WTC11 (cell line): ENCODE measurements around the gene EVA1C.

Experiments
- ATF1 ChIP-seq: sonication (generic); formaldehyde crosslinking; IDR thresholded peaks from 2 replicates; pipeline ENCODE4 v1.8.1; 2023; ENCODE audit warnings: mild to moderate bottlenecking, moderate library complexity, missing genetic modification reagents
- FOXK1 ChIP-seq: sonication (generic); formaldehyde crosslinking; IDR thresholded peaks from 2 replicates; pipeline ENCODE4 v1.8.0; 2022; ENCODE audit warnings: mild to moderate bottlenecking, moderate library complexity, missing genetic modification reagents
- GRHL2 ChIP-seq: fragments of 250-450 bp; sonication (Bioruptor Pico); IDR thresholded peaks from 2 replicates; pipeline ENCODE4 v1.8.0; 2022; ENCODE audit warnings: mild to moderate bottlenecking, moderate library complexity; ENCODE audit not compliant: insufficient replicate concordance, severe bottlenecking
- KAT7 ChIP-seq: sonication (generic); formaldehyde crosslinking; IDR thresholded peaks from 2 replicates; pipeline ENCODE4 v1.8.1; 2023; ENCODE audit warnings: missing genetic modification reagents, mild to moderate bottlenecking, borderline replicate concordance
- OVOL2 ChIP-seq: fragments of 250-450 bp; sonication (Bioruptor Pico); IDR thresholded peaks from 2 replicates; pipeline ENCODE4 v1.9.0; 2021; ENCODE audit warnings: mild to moderate bottlenecking, borderline replicate concordance
- TF ChIP-seq, protein P1 (sequence below): fragments of 200-600 bp; IDR thresholded peaks from 2 replicates; pipeline ENCODE4 v1.8.0; 2022; ENCODE audit warnings: antibody characterized with exemption
- TF ChIP-seq, protein P2 (sequence below): fragments of 250-450 bp; sonication (Bioruptor Pico); IDR thresholded peaks from 2 replicates; pipeline ENCODE4 v1.9.0; 2021; ENCODE audit warnings: mild to moderate bottlenecking, borderline replicate concordance
- TF ChIP-seq, protein P3 (sequence below): sonication (generic); formaldehyde crosslinking; conservative IDR thresholded peaks from 2 replicates; pipeline ENCODE4 v1.8.1; 2022; ENCODE audit warnings: mild to moderate bottlenecking, missing genetic modification reagents
- TF ChIP-seq, protein P4 (sequence below): sonication (generic); formaldehyde crosslinking; IDR thresholded peaks from 2 replicates; pipeline ENCODE4 v1.8.1; 2023; ENCODE audit warnings: mild to moderate bottlenecking, missing genetic modification reagents, moderate library complexity

DNA sequence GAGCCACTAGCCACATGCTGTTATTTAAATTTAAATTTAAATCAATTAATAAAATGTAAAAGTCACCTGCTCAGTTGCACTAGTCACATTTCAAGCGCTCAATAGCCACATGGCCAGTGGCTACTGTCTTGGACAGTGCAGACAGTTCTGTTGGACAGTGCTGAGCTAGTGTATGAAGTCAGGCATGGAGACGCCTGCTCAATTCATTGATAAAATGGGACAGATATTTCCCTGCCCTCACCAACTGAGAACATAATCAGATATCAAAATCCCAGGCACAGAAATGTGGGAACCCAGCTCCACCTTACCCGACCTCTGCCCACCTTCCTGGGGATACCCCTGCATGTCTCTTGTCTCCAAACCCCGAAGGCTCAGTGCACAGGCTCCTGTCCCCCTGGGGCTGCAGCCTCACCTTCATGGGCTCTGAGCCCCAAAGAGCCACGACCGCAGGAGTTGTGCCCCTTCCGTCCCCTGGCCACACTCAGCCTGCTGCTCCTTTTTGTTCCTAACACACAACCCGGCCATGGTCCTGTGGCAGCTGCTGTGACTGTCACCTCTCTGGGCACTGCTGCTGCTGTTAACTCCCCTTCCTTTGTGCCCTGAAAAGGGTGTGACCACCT is 109.3 kb downstream of the EVA1C start:
- TF ChIP-seq OVOL2 (CRISPR knock-in tag), result no peak
- TF ChIP-seq KAT7 (CRISPR knock-in tag), result no peak
- TF ChIP-seq, protein P1, sequence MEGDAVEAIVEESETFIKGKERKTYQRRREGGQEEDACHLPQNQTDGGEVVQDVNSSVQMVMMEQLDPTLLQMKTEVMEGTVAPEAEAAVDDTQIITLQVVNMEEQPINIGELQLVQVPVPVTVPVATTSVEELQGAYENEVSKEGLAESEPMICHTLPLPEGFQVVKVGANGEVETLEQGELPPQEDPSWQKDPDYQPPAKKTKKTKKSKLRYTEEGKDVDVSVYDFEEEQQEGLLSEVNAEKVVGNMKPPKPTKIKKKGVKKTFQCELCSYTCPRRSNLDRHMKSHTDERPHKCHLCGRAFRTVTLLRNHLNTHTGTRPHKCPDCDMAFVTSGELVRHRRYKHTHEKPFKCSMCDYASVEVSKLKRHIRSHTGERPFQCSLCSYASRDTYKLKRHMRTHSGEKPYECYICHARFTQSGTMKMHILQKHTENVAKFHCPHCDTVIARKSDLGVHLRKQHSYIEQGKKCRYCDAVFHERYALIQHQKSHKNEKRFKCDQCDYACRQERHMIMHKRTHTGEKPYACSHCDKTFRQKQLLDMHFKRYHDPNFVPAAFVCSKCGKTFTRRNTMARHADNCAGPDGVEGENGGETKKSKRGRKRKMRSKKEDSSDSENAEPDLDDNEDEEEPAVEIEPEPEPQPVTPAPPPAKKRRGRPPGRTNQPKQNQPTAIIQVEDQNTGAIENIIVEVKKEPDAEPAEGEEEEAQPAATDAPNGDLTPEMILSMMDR, result no peak
- TF ChIP-seq, protein P2, sequence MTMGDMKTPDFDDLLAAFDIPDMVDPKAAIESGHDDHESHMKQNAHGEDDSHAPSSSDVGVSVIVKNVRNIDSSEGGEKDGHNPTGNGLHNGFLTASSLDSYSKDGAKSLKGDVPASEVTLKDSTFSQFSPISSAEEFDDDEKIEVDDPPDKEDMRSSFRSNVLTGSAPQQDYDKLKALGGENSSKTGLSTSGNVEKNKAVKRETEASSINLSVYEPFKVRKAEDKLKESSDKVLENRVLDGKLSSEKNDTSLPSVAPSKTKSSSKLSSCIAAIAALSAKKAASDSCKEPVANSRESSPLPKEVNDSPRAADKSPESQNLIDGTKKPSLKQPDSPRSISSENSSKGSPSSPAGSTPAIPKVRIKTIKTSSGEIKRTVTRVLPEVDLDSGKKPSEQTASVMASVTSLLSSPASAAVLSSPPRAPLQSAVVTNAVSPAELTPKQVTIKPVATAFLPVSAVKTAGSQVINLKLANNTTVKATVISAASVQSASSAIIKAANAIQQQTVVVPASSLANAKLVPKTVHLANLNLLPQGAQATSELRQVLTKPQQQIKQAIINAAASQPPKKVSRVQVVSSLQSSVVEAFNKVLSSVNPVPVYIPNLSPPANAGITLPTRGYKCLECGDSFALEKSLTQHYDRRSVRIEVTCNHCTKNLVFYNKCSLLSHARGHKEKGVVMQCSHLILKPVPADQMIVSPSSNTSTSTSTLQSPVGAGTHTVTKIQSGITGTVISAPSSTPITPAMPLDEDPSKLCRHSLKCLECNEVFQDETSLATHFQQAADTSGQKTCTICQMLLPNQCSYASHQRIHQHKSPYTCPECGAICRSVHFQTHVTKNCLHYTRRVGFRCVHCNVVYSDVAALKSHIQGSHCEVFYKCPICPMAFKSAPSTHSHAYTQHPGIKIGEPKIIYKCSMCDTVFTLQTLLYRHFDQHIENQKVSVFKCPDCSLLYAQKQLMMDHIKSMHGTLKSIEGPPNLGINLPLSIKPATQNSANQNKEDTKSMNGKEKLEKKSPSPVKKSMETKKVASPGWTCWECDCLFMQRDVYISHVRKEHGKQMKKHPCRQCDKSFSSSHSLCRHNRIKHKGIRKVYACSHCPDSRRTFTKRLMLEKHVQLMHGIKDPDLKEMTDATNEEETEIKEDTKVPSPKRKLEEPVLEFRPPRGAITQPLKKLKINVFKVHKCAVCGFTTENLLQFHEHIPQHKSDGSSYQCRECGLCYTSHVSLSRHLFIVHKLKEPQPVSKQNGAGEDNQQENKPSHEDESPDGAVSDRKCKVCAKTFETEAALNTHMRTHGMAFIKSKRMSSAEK (CRISPR knock-in tag), result no peak
- no peak for TF ChIP-seq GRHL2
- TF ChIP-seq, protein P3, sequence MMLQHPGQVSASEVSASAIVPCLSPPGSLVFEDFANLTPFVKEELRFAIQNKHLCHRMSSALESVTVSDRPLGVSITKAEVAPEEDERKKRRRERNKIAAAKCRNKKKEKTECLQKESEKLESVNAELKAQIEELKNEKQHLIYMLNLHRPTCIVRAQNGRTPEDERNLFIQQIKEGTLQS (CRISPR knock-in tag), result no peak
- TF ChIP-seq, protein P4, sequence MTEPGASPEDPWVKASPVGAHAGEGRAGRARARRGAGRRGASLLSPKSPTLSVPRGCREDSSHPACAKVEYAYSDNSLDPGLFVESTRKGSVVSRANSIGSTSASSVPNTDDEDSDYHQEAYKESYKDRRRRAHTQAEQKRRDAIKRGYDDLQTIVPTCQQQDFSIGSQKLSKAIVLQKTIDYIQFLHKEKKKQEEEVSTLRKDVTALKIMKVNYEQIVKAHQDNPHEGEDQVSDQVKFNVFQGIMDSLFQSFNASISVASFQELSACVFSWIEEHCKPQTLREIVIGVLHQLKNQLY (CRISPR knock-in tag), result no peak
- no peak for TF ChIP-seq FOXK1 (CRISPR knock-in tag)
- TF ChIP-seq ATF1 (CRISPR knock-in tag), result no peak
